GM21423 (cell line): Measurements from ENCODE around the gene ARHGEF16.

ENCODE experiments used
- ATAC-seq: cut with Tn5 transposase; IDR thresholded peaks from one replicate; pipeline ENCODE4 v1.9.1; 2021; ENCODE audit warnings: mild to moderate bottlenecking, moderate library complexity; ENCODE audit not compliant: unreplicated experiment

ARHGEF16 gene

DNA sequence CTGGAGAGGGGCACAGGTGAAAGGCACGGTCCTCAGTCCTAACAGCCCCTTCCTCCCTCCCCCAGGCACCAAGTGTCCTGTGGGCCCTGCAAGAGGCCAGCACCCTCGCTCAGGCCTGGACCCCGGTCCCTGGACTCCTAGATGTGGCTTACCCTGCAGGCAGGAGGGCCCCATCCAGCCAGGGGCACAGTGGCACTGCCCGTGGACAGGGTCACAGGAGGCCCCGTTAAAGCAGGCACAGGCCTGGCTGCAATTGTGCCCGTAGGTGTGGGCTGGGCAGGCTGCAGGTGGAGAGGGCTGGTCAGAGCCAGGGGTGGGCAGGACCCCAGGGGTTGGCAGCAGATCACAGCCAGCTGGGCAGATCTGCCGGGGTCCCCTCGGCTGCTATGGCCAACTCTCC, 44.5 kb downstream of the ARHGEF16 start:
- ATAC-seq: no peak

DNA sequence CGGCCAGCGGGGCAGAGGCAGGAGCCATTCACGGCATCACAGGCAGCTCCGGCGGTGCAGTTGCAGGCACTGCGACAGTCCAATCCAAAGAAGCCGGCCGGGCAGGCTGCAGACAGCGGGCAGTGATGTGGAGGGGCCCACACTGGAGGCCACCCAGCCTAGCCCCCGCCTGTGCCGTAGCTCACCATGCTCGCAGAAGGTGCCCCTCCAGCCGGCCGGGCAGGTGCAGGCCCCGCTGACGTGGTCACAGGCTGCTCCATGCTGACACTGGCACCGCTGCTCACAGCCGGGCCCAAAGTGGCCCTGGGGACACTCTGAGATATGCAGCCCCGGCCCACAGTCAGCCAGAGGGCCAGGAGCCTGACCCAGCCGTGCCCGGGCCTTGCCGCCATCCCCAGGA, 45.1 kb downstream of the ARHGEF16 start:
- no peak for ATAC-seq

DNA sequence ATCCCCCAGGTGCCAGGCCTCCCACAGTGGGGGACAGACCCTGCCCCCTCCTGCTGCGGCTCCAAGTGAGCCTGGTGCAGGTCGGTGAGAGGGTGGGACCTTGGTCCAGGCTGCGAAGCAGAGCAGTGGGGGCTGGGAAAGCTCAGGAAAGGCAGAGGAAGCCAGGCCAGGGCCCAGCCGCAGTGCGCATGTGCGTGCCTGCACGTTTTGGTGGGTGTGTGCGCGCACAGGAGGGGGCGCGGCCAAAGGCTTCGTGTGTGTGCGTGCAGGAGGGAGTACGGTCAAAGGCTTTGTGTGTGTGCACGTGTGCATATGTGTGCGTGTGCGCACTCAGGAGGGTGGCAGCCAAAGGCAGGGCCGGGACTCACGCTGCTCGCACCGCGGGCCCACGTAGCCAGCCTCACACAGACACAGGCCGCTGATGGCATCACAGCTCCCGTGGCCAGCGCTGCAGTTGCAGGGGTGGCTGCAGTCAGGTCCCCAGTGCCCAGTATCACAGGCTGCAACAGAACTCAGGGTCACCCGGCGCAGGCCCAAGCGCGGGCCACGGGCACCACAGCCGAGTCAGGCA, 45.9 kb downstream of the ARHGEF16 start:
- no peak for ATAC-seq

DNA sequence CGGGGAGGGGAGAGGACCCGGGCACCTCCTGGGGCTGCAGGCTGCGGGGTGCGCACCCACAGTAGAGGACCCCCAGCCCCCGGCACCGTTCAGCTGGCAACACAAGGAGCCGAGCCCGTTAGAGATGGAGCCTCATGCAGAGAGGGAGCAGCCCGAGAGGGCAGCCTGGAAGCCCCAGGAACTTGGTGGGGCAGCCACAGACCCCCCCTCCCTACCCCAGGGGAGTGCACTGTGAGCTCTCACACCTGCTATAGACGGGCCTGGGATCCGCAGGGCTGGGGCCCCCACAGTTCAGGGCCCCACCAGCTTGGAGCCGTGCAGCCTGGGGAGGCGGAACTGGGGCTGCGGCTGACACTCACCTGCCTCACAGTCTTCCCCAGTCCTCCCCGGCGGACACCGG, 47.0 kb downstream of the ARHGEF16 start:
- ATAC-seq: no peak

DNA sequence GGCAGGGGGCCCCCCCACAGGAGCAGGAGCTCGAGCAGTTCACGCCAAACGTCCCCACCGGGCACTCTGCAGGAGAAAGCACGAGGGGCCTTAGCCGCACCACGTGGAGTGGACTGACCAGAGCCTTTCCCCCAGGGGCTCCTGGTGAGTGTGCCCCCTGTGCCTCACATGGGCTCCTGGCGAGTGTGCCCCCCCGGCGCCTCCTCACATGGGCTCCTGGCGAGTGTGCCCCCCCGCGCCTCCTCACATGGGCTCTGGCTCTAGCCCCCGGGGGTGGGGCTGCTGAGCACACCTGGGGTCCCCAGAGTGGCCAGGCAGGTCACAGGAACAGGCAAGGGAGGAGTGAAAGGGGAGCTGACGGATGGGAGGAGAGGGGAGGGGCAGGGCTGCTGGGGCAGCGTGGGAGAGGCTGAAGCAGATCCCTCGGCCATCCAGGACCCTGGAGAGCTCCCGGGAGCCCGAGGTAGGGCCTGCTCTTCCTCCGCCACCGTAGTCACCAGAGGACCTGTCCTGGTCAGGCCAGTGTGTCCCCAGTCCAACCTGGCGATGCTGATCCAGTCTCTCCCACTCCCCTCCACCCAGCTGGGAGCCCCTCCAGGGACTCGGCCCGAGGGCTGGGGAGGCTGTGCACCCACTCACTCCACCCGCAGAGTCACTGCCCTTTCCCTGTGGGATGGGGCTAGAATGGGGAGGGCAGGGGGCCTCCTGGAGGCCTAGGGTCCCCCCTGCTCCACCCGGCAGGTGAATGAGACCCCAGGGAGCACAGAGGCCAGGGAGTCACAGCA, 47.6 kb downstream of the ARHGEF16 start:
- ATAC-seq: no peak

DNA sequence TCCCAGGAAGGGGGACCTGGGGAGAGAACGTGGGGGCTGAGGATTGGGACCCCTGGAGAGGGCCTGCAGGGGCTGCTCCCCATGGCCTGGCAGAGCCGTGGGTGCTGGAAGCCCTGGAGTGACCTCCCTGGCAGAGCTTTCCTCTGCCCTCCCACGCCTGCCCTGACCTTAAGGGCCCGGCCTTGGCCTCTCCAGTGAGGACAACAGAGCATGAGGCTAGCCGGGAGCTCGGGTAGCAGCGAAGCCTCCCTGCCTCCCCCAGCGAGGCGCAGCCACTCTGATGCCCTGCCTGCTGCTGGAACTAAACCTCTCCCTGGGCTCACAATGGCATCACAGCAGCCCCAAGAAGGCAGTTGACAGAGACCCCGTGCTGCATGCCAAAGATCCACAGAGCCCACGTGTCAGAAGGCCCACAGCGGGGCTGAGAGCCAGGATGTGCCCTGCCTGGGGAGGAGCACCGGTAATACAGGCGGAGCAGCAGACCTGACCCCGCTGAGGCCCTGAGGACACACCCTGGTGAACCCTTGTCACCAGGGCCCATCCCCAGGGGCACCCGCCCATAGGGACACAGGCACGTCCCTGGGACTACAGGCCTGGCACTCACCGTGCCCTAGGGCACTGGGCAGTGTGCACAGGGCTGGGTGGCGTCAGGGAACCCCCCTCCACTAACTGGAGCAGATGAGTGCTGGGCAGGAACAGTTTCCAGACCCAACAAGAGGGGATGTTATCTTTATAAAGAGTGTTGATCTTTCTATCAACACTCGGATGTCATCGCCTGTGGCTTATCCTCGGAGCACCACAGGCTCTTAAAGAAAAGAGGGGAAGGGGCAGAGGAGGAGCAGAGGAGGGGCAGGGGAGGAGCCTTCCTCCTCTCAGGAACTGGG, 48.4 kb downstream of the ARHGEF16 start:
- ATAC-seq: no peak

DNA sequence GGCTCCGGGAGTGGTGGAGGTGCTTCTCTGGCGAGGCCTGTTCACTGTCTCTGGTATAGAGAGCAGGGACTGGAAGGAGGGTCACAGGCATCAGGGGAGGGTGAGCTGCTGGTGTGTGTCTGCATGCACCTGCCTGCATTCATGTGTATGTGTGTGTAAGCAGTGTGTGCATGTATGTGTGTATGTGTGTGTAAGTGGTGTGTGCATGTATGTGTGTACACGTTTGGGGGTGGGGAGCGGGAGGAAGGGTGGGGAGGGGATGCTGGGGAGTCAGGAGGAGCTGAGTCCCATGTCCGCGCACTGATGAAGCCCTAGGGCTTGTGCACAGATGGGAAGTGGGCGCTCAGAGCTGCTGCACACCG, 49.0 kb downstream of the ARHGEF16 start:
- no peak for ATAC-seq

DNA sequence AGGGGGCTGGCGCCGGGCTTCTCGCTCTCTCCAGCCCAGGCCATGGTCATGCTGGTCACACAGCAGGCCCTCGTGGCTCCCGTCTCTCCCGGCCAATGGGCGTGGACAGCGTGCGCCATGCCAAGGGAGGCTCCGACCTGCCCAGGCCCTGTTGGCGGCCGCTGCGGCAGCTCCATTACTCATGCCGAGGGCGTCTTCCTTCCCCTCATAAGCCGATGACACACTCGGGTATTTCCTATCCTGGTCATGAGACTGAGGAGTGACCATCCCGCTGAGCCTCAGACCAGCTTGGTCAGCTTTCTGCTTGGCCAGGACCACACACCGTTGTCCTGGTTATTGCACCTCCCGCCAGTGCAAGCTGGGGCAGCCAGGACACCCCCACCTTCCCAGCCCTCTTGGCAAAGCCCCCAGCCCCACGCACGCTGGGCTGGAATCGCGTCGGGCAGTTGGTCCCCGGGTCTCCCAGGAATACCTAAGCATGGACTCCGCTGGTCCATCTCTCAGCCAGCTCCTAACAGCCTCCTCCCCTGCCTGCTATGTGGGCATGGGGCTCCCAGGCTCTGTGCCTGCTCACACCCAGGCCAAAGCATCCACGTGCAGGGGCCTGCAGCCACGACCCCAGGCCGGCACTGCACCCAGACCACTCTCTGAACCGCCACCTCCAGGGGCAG, 49.8 kb downstream of the ARHGEF16 start:
- no peak for ATAC-seq

DNA sequence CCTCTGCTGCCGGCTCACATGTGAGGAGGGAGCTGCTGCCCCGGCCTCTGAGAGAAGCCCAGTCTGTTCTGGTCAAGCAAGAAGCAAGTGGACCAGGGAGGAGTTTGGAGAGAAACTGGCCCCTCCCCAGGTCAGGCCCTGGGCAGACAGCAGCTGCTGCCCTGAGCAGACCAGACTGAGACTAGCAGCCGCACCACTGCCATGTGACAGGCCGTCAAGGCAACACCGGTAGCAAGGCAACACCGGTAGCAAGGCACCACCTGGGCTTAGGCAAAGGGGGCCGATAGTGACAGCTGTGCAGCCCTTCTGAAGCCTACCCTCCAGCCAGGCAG, 50.3 kb downstream of the ARHGEF16 start:
- ATAC-seq: no peak

DNA sequence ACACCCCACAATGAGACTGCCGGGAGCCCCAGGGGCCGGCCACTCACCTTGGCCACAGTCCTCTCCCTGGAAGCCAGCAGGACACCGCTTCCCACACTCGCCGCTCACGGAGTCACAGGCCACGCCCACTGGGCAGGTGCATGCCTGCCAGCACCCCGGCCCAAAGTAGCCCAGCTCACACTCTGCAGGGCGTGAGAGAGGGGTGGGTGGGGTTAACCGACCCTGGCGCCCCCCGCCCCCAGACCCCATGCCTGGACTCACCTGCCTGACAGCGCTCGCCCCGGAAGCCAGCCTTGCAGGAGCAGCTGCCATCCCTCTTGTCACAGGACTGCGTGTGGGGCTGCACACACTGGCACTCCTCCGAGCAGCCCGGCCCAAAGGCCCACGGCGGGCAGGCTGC, 50.7 kb downstream of the ARHGEF16 start:
- no peak for ATAC-seq

DNA sequence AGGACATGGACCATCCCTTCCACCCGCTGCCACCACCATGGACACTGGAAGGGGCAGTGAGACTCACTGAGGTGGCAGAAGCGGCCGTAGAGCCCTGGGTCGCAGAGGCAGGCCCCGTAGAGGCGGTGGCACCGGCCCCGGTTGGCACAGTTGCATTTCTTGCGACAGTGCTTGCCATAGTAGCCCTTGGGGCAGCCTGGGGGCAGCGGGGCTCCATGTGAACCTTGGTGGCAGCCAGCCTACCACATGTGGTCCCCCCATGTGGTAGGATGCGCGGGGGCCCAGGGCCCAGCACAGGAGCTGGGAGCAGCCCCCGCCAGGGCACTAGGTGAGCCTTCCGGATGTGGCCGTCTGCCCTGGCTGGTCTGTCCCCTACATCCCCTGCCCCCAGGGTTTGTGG, 51.6 kb downstream of the ARHGEF16 start:
- ATAC-seq: no peak

DNA sequence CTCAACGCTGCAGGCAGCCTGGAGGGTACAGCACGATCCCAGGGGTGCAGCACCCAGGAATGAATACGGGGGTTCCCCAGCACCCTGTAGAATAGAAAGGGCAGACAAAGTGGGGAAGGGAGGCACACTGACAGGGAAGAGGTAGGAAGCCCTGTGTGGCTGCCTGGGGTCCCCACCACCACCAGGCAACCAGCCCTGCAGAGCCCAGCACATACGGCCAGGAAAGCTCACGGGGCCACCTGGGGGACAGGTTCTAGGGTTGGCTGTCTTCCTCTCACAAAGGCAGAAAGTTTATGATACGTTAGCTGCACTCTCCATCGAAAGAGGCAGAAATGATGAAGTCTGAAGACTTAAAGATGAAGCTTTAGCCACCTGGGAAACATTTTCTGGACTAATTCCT, 52.5 kb downstream of the ARHGEF16 start:
- no peak for ATAC-seq

DNA sequence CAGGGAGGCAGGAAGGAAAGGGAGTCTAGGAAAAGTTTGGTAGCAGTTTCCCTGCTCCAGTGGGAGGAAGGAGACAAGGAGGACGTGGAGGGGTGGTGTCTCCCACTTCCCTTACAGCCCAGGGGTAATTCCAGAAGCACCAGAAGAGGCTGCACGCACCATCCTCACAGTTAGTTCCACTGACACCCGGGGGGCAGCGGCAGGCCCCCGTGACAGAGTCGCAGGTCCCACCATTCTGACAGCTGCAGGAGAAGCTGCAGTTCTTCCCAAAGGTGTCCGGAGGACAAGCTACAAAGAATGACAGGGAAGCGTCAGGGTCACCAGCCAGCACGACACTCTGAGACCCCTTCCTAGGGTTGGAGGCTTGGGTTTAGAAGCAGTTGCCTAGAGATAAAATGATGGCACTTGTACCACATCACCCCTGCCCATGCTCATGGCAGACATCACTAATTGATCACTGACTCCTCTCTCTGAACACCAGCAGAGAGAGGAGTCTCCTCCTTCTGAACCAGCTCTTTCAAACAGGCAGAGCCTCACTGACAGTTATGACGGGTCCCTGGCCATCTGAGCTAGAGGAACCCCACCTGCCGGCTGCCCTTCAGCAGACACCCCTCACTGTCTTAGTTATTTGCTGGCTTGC, 53.3 kb downstream of the ARHGEF16 start:
- ATAC-seq: no peak

DNA sequence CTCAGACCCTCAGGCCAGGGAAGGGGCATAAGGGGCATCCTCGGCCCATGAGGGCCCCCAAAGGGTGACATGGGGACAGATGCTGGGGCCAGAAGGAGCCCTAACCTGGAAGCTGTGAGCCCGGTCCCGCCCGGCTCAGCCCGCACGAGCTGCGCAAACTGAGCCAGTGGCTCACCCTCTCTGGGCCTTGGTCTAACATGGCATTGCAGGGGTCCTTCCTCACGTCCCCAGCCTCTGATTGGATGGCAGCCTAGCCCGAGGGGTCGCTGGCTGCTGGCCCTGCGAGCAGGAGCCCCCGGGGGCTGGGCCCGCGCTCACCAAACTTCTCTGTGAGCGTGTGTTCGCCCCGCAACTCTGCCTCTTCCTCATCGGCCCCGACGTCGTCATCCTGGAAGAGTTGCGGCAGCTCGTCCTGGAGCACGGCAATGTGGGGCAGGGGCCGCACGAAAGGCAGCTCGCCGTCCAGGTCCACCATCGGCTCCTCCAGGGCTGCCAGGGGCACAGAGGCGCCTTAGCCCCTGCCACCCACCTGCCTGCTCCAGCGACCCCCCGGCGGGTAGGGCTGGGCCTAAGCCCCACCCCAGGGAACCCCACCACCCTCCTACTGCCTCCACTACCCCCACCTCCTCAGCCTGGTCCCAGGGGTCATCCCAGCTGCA, 54.4 kb downstream of the ARHGEF16 start:
- ATAC-seq: no peak

DNA sequence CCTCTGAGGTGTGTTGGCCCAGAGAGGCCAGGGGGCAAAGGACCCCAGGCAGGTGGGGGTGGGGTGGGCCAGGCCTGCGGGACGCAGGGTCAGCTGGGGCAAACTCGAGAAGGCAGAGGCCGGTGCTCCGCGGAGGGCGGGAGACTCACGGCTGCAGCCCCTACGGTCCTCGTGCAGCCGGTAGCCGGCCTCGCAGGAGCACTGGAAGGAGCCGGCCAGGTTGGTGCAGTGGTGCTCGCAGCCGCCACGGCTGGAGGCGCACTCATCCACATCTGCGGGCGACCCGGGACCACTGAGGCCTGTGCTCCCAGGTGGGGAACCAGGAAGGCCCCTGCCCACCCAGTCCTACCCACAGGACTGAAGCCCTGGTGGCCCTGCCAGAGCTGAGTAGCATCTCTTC, 55.3 kb downstream of the ARHGEF16 start:
- ATAC-seq: no peak

DNA sequence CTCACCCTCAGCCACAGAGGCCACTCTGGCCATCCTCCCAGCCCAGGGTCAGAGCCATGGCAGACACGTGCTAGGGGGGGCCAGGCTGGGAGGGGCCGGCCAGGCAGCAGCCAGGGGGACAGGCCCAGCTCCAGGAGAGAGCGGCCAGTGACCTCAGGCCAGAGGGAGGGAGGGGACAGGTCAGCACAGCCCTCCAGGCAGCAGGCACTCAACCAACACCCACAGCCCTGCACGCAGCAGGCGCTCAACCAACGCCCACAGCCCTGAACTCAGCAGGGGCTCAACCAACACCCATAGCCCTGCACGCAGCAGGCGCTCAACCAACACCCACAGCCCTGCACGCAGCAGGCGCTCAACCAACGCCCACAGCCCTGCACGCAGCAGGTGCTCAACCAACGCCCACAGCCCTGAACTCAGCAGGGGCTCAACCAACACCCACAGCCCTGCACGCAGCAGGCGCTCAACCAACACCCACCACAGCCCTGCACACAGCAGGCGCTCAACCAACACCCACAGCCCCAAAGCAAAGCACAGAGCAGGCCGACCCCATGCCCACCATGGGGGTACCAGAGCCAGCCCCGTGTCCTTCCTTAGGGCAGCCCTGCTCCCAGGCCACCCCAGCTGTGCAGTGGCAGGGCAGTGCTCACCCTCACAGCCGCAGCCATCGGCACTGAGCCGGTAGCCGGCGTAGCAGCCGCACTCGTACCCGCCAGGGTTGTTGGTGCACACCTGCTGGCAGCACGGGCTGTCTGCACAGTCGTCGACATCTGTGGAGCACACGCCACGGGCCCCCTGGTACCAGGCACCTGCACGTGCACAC, 55.9 kb downstream of the ARHGEF16 start:
- no peak for ATAC-seq

DNA sequence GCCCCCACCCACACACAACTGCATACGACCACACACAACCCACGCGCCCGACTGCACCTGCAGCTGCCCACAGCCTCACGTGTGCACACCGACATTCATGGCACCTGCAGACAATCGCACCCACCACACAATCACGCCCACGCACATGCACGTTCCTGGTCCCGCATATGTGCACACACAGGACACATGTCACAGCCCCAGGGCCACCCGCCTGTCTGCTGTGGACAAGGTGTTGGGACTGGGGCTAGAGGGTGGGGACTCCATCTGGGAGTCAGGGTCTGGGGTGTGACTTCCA, 56.4 kb downstream of the ARHGEF16 start:
- ATAC-seq: no peak

DNA sequence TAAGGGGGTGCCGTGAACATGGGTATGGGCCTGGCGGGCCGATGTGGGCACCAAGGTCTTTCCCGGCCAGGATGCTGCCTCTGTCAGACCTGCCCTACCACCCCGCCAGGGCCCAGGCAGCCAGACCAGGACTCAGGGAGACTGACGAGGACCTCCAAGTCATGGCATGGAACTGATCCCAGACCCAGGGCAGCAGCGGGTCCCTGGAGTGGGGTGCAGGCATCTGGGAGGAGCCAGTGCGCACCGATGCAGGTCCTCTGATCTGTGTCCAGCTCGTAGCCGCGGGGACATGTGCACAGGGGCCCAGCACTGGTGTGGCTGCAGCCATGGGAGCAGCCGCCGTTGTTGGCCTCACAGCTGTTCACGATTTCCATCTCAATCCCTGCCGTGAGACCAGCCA, 56.8 kb downstream of the ARHGEF16 start:
- ATAC-seq: no peak

DNA sequence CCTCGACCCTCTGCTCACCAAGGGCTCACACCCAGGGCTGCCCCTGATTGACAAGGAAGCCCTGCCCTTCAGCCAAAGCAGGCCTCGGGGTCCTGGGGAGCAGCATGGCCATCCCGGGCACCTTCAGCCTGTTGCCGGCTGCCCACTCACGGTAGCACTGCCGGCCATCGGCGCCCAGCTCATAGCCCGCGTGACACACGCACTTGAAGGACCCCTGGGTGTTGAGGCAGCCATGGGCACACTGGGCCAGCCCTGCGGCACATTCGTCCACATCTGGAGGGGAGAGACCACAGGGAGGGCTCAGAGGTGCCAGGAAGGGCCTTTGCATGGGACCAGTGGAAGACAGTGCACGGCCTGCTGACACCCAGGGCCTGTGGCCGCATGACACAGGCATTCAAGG, 57.4 kb downstream of the ARHGEF16 start:
- ATAC-seq: no peak

DNA sequence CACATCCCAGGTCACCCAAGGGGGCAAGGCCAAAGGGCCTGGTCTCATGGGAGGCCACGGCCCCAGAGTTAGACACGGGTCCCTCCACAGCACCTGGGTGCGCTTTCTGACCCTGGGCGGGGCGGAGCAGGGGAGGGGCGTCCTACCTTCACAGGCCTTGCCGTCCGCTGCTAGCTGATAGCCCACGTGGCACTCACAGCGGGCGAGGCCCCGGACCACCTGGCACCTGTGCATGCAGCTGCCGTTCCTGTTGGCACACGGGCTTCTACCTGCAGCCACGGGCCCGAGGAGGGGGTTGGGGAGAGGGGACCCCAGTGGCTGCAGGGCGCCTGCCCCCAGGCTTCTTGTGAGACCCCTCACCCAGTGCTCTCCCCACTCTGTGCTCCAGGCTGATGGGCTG, 59.9 kb downstream of the ARHGEF16 start:
- no peak for ATAC-seq
